HL-60 (cell line): Measurements from ENCODE around the gene PTTG1IP2.

Source experiments
- POLR2AphosphoS5 ChIP-seq: IDR thresholded peaks from 2 replicates; pipeline ENCODE4 v1.6.1; 2012; ENCODE audit warnings: low read depth
- TF ChIP-seq, protein P1 (sequence below): IDR thresholded peaks from one replicate; pipeline ENCODE4 v1.5.1; 2011; ENCODE audit warnings: low read length, control low read depth, inconsistent platforms; ENCODE audit not compliant: insufficient read depth
- TF ChIP-seq, protein P2 (sequence below): IDR thresholded peaks from 2 replicates; pipeline ENCODE4 v1.6.1; 2012; ENCODE audit warnings: low read depth; ENCODE audit not compliant: insufficient replicate concordance

DNA sequence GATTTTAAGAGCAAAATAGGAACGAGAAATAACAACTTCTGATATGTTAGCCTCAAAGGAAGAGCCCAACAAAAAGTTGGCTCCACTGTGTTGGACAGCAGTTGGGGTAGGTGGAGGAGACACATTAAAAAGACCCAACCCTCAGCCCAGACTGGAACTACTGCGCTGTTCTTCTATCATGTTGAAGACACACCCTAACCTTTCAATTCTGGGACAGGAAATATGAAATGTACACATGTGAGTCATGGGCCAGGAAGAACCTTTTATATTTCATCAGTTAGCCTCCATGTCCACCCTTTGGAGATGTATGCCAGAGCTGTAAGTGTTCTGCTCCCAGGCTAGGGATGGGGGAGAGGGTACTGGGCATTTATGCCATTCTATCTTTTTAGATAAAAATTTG lies 44.1 kb upstream of the PTTG1IP2 start:
- TF ChIP-seq, protein P1, sequence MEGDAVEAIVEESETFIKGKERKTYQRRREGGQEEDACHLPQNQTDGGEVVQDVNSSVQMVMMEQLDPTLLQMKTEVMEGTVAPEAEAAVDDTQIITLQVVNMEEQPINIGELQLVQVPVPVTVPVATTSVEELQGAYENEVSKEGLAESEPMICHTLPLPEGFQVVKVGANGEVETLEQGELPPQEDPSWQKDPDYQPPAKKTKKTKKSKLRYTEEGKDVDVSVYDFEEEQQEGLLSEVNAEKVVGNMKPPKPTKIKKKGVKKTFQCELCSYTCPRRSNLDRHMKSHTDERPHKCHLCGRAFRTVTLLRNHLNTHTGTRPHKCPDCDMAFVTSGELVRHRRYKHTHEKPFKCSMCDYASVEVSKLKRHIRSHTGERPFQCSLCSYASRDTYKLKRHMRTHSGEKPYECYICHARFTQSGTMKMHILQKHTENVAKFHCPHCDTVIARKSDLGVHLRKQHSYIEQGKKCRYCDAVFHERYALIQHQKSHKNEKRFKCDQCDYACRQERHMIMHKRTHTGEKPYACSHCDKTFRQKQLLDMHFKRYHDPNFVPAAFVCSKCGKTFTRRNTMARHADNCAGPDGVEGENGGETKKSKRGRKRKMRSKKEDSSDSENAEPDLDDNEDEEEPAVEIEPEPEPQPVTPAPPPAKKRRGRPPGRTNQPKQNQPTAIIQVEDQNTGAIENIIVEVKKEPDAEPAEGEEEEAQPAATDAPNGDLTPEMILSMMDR, result no peak
- no peak for TF ChIP-seq POLR2AphosphoS5
- TF ChIP-seq, protein P2, sequence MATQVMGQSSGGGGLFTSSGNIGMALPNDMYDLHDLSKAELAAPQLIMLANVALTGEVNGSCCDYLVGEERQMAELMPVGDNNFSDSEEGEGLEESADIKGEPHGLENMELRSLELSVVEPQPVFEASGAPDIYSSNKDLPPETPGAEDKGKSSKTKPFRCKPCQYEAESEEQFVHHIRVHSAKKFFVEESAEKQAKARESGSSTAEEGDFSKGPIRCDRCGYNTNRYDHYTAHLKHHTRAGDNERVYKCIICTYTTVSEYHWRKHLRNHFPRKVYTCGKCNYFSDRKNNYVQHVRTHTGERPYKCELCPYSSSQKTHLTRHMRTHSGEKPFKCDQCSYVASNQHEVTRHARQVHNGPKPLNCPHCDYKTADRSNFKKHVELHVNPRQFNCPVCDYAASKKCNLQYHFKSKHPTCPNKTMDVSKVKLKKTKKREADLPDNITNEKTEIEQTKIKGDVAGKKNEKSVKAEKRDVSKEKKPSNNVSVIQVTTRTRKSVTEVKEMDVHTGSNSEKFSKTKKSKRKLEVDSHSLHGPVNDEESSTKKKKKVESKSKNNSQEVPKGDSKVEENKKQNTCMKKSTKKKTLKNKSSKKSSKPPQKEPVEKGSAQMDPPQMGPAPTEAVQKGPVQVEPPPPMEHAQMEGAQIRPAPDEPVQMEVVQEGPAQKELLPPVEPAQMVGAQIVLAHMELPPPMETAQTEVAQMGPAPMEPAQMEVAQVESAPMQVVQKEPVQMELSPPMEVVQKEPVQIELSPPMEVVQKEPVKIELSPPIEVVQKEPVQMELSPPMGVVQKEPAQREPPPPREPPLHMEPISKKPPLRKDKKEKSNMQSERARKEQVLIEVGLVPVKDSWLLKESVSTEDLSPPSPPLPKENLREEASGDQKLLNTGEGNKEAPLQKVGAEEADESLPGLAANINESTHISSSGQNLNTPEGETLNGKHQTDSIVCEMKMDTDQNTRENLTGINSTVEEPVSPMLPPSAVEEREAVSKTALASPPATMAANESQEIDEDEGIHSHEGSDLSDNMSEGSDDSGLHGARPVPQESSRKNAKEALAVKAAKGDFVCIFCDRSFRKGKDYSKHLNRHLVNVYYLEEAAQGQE, result no peak
